ENCODE data around the gene GASK1A.

Gene GASK1A

DNA sequence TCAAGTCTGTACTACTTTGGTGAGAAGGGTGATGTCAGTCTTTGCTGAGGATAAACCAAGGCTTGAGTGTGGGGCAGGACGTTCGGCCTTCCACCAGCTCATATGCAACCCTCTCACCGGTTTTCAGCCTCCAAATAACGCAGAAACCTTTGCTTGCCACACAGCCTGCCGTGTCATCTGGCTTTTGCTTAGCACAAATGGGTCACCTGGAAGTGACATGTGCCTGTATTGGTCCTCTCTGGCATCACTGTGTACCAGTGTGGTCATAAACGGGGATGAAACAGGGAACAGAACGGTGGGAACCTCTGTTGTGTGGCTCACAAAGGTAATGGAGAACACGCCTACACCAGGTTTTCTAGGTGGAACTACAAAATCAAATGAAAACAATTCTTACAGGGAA lies 119.7 kb downstream of the GASK1A start:
- ChIA-PET CTCF (interaction anchor here (1.3 kb wide), 2 partner anchors 15 kb away, joined by 3 to 5 read pairs; no protein-coding TSS in a partner anchor), POLR2A (no interaction called here)
- DNase-seq (ENCODE audit: extremely low spot score) = no peak
- TF ChIP-seq CTCF (IDR thresholded peaks at IDR 0.05; ENCODE audit: control extremely low read depth, extremely low read depth, low read depth, missing control alignments) = no peak

GRCh38 chr3:43102773-43103480 lies 123.8 kb downstream of the GASK1A start:
- CTCF ChIA-PET = interaction anchor here (1.2 kb wide), 1 partner anchor 69 kb away, joined by 3 read pairs; no protein-coding TSS in a partner anchor
- no peak for TF ChIP-seq CTCF (IDR thresholded peaks at IDR 0.05; ENCODE audit: control extremely low read depth, extremely low read depth, low read depth, missing control alignments)
- POLR2A ChIA-PET = no interaction called here
- no peak for DNase-seq (ENCODE audit: extremely low spot score)

DNA sequence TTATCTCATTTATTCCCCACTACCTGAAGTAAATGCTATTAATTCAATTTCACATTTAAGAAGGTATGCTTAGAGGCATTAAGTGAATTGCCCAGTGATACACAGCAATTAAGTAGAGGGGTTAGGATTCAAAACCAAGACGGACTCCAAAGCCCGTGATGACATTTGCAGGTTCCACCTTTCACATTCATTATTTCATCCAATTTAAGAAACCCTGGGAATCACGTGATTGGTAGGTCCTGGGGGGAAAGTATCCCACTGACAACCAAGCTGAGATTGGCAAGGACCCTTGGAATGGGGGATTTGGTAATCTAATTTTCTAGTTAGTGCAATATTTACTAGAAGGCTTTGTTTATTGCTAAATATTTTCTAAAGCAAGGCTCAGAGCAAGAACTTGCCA lies 124.9 kb downstream of the GASK1A start:
- no peak for TF ChIP-seq CTCF (IDR thresholded peaks at IDR 0.05; ENCODE audit: control extremely low read depth, extremely low read depth, low read depth, missing control alignments)
- ChIA-PET CTCF (no interaction called here), POLR2A (no interaction called here)
- no peak for DNase-seq (ENCODE audit: extremely low spot score)

DNA sequence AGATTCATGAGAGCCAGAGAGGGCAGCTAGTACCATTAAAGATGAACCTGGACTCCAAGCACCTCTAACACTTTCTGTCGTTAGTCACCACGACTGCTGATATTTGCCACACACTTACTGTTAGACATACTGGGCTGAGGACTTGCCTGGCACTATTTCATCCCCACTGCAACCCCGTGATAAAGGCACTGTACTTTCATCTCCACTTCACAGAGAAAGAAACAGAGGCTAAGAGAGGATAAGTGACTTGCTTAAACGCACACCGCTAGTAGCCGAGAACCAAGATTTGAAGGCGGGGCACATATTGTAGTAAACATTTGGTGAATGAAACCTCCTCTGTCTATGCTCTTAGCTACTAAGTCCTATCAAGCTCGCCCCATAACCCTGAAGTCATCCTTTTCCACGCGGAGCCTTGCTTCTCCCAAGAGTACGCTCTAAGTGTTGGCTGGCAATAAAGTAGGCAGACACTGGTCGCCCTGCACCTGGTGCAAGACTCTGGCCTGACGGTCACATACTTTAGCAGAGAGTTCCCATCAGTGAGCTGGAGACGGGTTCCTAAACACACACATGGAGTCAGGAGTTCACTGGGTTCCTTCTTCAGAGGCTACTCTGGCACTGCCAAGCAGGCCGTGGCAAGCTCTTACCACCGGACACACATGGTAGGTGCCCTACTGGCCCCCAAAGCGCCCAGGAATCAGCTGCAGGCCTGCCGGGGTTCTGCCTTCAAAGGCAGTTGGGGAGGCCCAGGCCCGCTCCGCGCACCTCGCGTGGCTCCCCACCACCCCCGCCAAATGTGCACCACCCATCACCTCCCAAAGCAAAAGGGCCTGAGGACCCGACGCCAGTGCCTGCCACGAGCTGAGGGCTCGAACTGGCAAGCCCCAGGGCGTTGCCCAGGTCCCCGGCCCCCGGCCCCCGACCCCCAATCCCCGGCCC lies 125.8 kb downstream of the GASK1A start:
- no peak for TF ChIP-seq CTCF (IDR thresholded peaks at IDR 0.05; ENCODE audit: control extremely low read depth, extremely low read depth, low read depth, missing control alignments)
- POLR2A ChIA-PET = no interaction called here
- no peak for DNase-seq (ENCODE audit: extremely low spot score)
- CTCF ChIA-PET = no interaction called here

DNA sequence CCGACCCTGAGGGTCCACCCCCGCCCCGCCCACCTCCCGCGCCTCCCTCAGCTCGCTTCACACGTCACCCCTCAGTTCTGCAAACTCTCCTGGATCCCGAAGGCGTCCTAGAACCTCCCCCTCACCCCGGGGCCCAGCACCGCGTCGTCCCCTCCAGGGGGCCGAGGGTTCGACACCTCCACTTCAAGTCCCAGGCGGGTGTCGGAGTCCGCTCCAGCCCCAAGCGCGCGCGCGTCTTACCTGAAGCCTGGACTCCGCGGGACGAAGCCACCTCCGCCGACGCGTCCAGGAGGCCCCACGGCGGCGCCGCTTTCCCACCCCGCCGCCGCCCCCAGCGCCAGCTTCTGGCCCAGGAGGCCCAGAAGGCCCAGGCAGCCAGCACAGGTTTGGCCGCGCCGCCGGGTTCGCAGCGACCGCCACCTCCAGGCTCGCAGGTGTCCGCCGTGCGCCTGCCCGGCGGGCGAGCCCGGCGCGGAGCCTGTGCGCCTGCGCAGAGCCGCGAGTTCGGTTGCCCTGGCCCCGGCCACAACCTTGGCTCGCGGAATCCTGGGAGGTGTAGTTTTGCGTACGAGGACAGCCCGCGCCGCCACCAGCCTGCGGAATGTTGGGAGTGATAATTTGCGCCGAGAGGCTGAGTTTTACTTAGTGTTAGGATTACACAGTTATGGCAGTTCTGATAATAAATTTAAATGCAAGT lies 126.6 kb downstream of the GASK1A start, which contains the start of gene POMGNT2:
Gene POMGNT2 (minus strand): TSS at position 484 of the 697 bp plus-strand sequence. CDS start 24,648 bp downstream, outside the sequence.
- CTCF ChIA-PET = no interaction called here
- DNase-seq (ENCODE audit: extremely low spot score) = peak; percentile 85

More for the DNA sequence above, 126.6 kb downstream of the GASK1A start, which contains the start of gene POMGNT2:
- no peak for TF ChIP-seq CTCF (IDR thresholded peaks at IDR 0.05; ENCODE audit: control extremely low read depth, extremely low read depth, low read depth, missing control alignments)
- POLR2A ChIA-PET = no interaction called here

All from GM10248 (cell line).